HepG2 (cell line): ENCODE data around the gene ITGB2. TPM values are rescaled to one million over a fixed set of nuclear protein-coding genes. Genes with fewer than 3 reads are reported as not detected.

Source experiments
- ATAC-seq: fragments of 200-7000 bp; cut with Tn5 transposase; 3 replicates; pipeline ENCODE4 v1.9.1; 2020; ENCODE audit warnings: mild to moderate bottlenecking, moderate library complexity
- BruUV-seq: library from RNA; stranded (reverse); fragments of 400-500 nt; replicated peaks from 2 replicates; lab custom pipeline; 2021; lab: Mats Ljungman, UMichigan
- CTCF ChIA-PET: fragments of 300-600 bp; formaldehyde crosslinking; extraction: SDS; loops from one replicate; lab custom pipeline; 2021; ENCODE audit warnings: low total read pairs, inconsistent platforms, low intra/inter-chr PET ratio; lab: Yijun Ruan, JAX
- POLR2A ChIA-PET: fragments of 350-600 bp; sonication (Branson Sonifier 250); formaldehyde crosslinking; loops from one replicate; lab custom pipeline; 2020; ENCODE audit warnings: antibody characterized with exemption, inconsistent platforms; lab: Yijun Ruan, JAX
- DNase-seq: peaks from one replicate; pipeline ENCODE4 v3.0.0-alpha.2; 2015; ENCODE audit warnings: low spot score
- FAIRE-seq: peaks from 3 replicates; lab custom pipeline; 2011; peaks lifted over from hg19 to GRCh38; lab: Jason Lieb, UNC
- H2AFZ ChIP-seq: one replicate; pipeline ENCODE4 v1.6.1; 2011; ENCODE audit warnings: low read length, inconsistent platforms
- H3K27ac ChIP-seq: fragments of 300-600 bp; 3 replicates; pipeline ENCODE4 v1.8.0; 2011; ENCODE audit warnings: mixed run types, mild to moderate bottlenecking, mixed read lengths, low read length, inconsistent platforms; ENCODE audit not compliant: insufficient read depth; ENCODE audit errors: extremely low read length
- H3K27me3 ChIP-seq, 2 experiments: fragments of 200-600 bp in 1 of 2; 2 replicates in 1 of 2; 3 replicates in 1 of 2; pipeline versions ENCODE4 v1.6.0 to v1.8.0; 2011; ENCODE audit warnings: low read length in 2 of 2, mild to moderate bottlenecking in 2 of 2, moderate library complexity in 2 of 2, inconsistent platforms in 1 of 2; ENCODE audit not compliant: insufficient read depth in 2 of 2, control insufficient read depth in 1 of 2
- H3K36me3 ChIP-seq, 2 experiments: fragments of 200-600 bp in 1 of 2; replicated peaks in 1 of 2; 2 replicates in 1 of 2; 3 replicates in 1 of 2; pipeline versions ENCODE4 v1.5.1 to v1.8.0; 2011; ENCODE audit warnings: low read length in 2 of 2, inconsistent platforms in 1 of 2; ENCODE audit not compliant: insufficient read depth in 2 of 2, control insufficient read depth in 1 of 2
- H3K4me1 ChIP-seq: 2 replicates; pipeline ENCODE4 v1.5.1; 2012; ENCODE audit warnings: low read length, inconsistent platforms; ENCODE audit not compliant: insufficient read depth
- H3K4me2 ChIP-seq: 2 replicates; pipeline ENCODE4 v1.6.0; 2011; ENCODE audit warnings: low read depth, low read length, inconsistent platforms
- H3K4me3 ChIP-seq, 3 experiments: fragments of 200-600 bp in 1 of 3; sonication (generic), shearing (Covaris generic) in 1 of 3; replicated peaks in 1 of 3; 2 replicates each; pipeline ENCODE4 v1.5.1; 2011 to 2016; ENCODE audit warnings: low read length in 3 of 3, inconsistent platforms in 2 of 3, low read depth in 2 of 3, mild to moderate bottlenecking in 2 of 3, control low read depth in 1 of 3, mixed read lengths in 1 of 3; ENCODE audit not compliant: insufficient read depth in 1 of 3
- H3K79me2 ChIP-seq: one replicate; pipeline ENCODE4 v1.6.1; 2011; ENCODE audit warnings: low read length, inconsistent platforms; ENCODE audit not compliant: insufficient read depth
- H3K9ac ChIP-seq: 2 replicates; pipeline ENCODE4 v1.6.0; 2011; ENCODE audit warnings: mild to moderate bottlenecking, low read depth, low read length, inconsistent platforms; ENCODE audit not compliant: insufficient read depth
- H3K9me3 ChIP-seq: 2 replicates; pipeline ENCODE4 v1.5.1; 2012; ENCODE audit warnings: mild to moderate bottlenecking, low read length
- H4K20me1 ChIP-seq: 2 replicates; pipeline ENCODE4 v1.6.0; 2011; ENCODE audit warnings: inconsistent platforms, mild to moderate bottlenecking, low read length, moderate library complexity; ENCODE audit not compliant: insufficient read depth
- CHCHD3 ChIP-seq: sonication (generic); formaldehyde crosslinking; IDR thresholded peaks from 2 replicates; pipeline ENCODE4 v1.8.0; 2022; ENCODE audit warnings: mild to moderate bottlenecking, missing genetic modification reagents, moderate library complexity
- HOXA5 ChIP-seq: sonication (generic); formaldehyde crosslinking; IDR thresholded peaks from 2 replicates; pipeline ENCODE4 v1.4.0; 2020; ENCODE audit warnings: missing genetic modification reagents
- KDM3A ChIP-seq: IDR thresholded peaks from 2 replicates; pipeline ENCODE4 v1.6.1; 2018; ENCODE audit warnings: low read depth, missing compliant biosample characterization
- MTA1 ChIP-seq: sonication (generic); formaldehyde crosslinking; IDR thresholded peaks from 2 replicates; pipeline ENCODE4 v1.4.0; 2020; ENCODE audit warnings: missing genetic modification reagents, mild to moderate bottlenecking, borderline replicate concordance
- ZNF431 ChIP-seq: sonication (generic); formaldehyde crosslinking; IDR thresholded peaks from 2 replicates; pipeline ENCODE4 v1.9.0; 2022; ENCODE audit warnings: missing genetic modification reagents, low read depth, mild to moderate bottlenecking, borderline replicate concordance
- ZSCAN31 ChIP-seq: sonication (generic); formaldehyde crosslinking; IDR thresholded peaks from 2 replicates; pipeline ENCODE4 v1.5.0; 2020; ENCODE audit warnings: low read depth, mild to moderate bottlenecking, missing genetic modification reagents
- WGBS: methylation state at CpG from one replicate; pipeline ENCODE4 v1.1.6; 2017; ENCODE audit warnings: low lambda C conversion rate; 5-methylcytosine and 5-hydroxymethylcytosine counted together
- in situ Hi-C: cut with HindIII; loops from 2 replicates; pipeline ENCODE4 v1.10.0; 2017; ENCODE audit warnings: low pct_unique_long_range_greater_than_20kb; ENCODE audit not compliant: extremely low pct_ligation_motif_present
- intact Hi-C: fragments of 100-400 bp; cut with micrococcal nuclease; formaldehyde crosslinking; loops from one replicate; pipeline ENCODE4 v1.10.0; 2022; ENCODE audit not compliant: unreplicated experiment
- polyA plus RNA-seq, 8 experiments: library from polyadenylated mRNA; depleted of rRNA in 3 of 8; stranded (reverse) in 7 of 8; unstranded in 1 of 8; fragments of >200 nt; fragmentation: Illumina TruSeq in 4 of 8; extraction: Trizol in 4 of 8; gene quantifications; 2 replicates each; pipeline versions ENCODE4 v1.2.1 to v1.2.3, GENCODE V29; 2011 to 2016; ENCODE audit warnings: low read depth in 4 of 8, missing spikeins in 1 of 8, mixed read lengths in 1 of 8; ENCODE audit not compliant: insufficient read depth in 1 of 8
- total RNA-seq, 5 experiments: library from RNA; depleted of rRNA; stranded (reverse); fragments of >200 nt; fragmentation: Illumina TruSeq; extraction: Trizol; gene quantifications; 2 replicates each; pipeline ENCODE4 v1.2.3, GENCODE V29; 2016; ENCODE audit warnings: low read depth in 1 of 5

The ITGB2 gene
- total and polyA plus RNA-seq, 2 of the 13 experiments (the other 11 are each of a cell fraction or from before 2014, with no cell fraction given) = 4.2 to 18.0 TPM

- no peak for DNase-seq
- no peak overlapping the region for H3K27ac ChIP-seq
- ChIA-PET CTCF (no interaction called here), POLR2A (no interaction called here)
- peaks cover 9 to 47% of the 10 kb centered on the region in 2 experiments for H3K36me3 ChIP-seq
- no TSS peak for BruUV-seq
- H3K4me1 ChIP-seq = peaks cover 37% of the 10 kb centered on the region
- H4K20me1 ChIP-seq = peaks cover 7% of the 10 kb centered on the region
- WGBS = 92% methylated on average over 2 of the region's 2 CpGs
- no peak overlapping the region for H3K4me2 ChIP-seq
- in situ Hi-C loops (no loop called here), intact Hi-C loops (no loop called here)
- no peak for ATAC-seq
- no peaks in the 10 kb centered on the region; a peak in 1 of 5 replicates for H3K27me3 ChIP-seq
- H3K9ac ChIP-seq = no peak overlapping the region
- no peaks in the 10 kb centered on the region for H3K9me3 ChIP-seq
- H2AFZ ChIP-seq = no peak overlapping the region
- TF ChIP-seq HOXA5 = no peak
- TF ChIP-seq ZNF431 (CRISPR knock-in tag) = no peak
- TF ChIP-seq KDM3A = no peak
- TF ChIP-seq CHCHD3 (CRISPR knock-in tag) = no peak
- H3K4me3 ChIP-seq = no peak overlapping the region
- no peak for FAIRE-seq
- peaks cover 71% of the 10 kb centered on the region for H3K79me2 ChIP-seq
Observed at GRCh38 chr21:44942566-44942965, 21.9 kb upstream of the ITGB2 start.

GRCh38 chr21:44941567-44941966 is 20.9 kb upstream of the ITGB2 start:
- H3K79me2 ChIP-seq = peaks cover 68% of the 10 kb centered on the region
- WGBS = 69% methylated on average over 5 of the region's 8 CpGs
- peaks cover 45% of the 10 kb centered on the region for H3K4me1 ChIP-seq
- peak overlapping the region; percentile 2 for H3K27ac ChIP-seq
- DNase-seq (no peak), ATAC-seq (no peak), FAIRE-seq (no peak)
- H2AFZ ChIP-seq = no peak overlapping the region
- H3K27me3 ChIP-seq = no peaks in the 10 kb centered on the region; a peak in 1 of 5 replicates
- intact Hi-C loops (no loop called here), in situ Hi-C loops (no loop called here)
- peak overlapping the region; percentile 78 to 95 (median 81); a peak in 5 of 6 replicates for H3K4me3 ChIP-seq
- POLR2A ChIA-PET = no interaction called here
- H3K9ac ChIP-seq = peak overlapping the region; percentile 88
- CTCF ChIA-PET = no interaction called here
- H3K9me3 ChIP-seq = no peaks in the 10 kb centered on the region
- peaks cover 9 to 38% of the 10 kb centered on the region in 2 experiments for H3K36me3 ChIP-seq
- no TSS peak for BruUV-seq
- TF ChIP-seq ZSCAN31 (CRISPR knock-in tag) (no peak), MTA1 (CRISPR knock-in tag) (0 out of 2 replicates have a peak, but pooled peaks have one; percentile 22)
- H4K20me1 ChIP-seq = peaks cover 7% of the 10 kb centered on the region
- H3K4me2 ChIP-seq = peak overlapping the region; percentile 78
